NAMALWA (cell line): Measurements from ENCODE around the gene TRIM39.
"Not testable (repeated sequence)": the region's sequence is repeated elsewhere in the genome, so short reads cannot be mapped to it uniquely, and the experiment has no call there.

Experiments used
- DNase-seq: peaks from one replicate; pipeline ENCODE4 v3.0.0-alpha.2; 2015; ENCODE audit warnings: low spot score

TRIM39 gene

DNA sequence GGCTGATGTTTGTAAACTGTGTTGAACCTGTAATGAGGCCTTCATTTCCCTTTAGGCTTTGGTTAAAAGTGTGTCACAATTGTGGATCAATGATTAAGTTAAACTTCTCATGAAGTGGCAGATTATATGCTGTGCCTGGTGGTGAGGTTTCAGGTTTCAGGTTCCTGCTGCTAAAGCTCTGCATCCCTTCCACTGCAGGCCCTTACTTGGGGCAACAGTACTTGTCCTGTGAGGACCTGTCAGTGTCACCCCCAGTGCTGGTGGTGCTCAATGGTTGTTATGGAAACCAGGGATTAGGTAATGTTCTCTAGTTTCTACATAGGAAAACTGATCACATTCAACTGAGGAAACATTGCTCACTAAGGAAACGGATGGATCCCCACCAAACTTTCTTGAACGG, 36.7 kb downstream of the TRIM39 start:
- DNase-seq: no peak

GRCh38 chr6:30364591-30364990, 37.9 kb downstream of the TRIM39 start:
- peak; percentile 28 for DNase-seq

- not testable (repeated sequence) for DNase-seq
These were observed 42.6 kb downstream of the TRIM39 start for GRCh38 chr6:30369280-30369679.

DNA sequence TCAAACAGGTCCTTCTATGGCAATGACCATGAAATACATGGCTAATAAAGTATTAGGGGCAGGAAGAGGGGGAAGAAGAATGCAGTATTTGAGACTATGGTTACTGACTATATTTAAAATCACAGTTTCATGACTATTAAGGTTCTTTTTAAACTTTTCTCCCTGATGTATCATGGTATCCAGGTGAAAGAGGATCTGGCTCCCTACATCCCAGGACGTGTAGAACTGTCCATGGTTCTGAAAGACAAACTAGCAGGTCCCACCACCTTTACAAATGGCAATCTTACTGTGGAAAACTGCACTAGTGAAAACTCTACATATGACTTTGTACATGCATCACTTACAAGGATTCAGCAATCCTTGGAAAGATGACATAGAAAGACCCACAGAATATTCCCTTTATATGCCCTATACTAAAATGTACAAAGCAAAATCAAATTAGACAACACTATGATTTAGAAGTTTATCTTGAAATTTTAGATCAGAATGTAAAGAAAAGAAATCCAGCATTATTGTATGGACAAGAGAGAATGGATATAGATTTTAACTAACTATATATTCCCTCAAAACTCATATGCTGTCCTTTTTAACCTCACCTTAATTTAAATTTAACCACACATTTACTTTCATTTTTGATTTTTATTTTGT, 51.7 kb downstream of the TRIM39 start:
- no peak for DNase-seq

GRCh38 chr6:30380464-30380863, 53.7 kb downstream of the TRIM39 start:
- DNase-seq: no peak

DNA sequence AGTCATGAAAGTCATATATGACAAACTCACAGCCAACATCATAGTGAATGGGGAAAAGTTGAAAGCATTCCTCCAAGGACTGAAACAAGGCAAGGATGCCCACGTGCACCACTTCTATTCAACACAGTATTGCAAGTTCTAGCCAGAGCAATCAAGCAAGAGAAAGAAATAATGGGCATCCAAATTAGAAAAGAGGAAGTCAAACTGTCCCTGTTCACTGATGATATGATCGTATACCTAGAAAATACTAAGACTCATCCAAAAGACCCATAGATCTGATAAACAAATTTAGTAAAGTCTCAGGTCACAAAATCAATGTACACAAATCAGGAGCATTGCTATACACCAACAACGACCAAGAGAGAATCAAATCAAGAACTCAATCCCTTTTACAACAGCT, 59.4 kb downstream of the TRIM39 start:
- no peak for DNase-seq

- DNase-seq: no peak
These were observed 64.5 kb downstream of the TRIM39 start for GRCh38 chr6:30391240-30391639.
